Lower leg skin (tissue), 4 donors: ENCODE results near the gene SRD5A1. TPM values are rescaled to one million over a fixed set of nuclear protein-coding genes. Genes with fewer than 3 reads are reported as not detected.

Experiments used
- DNase-seq, 2 donors: peaks; one replicate each; pipeline ENCODE4 v3.0.0-alpha.2; 2019; ENCODE audit warnings: low spot score in 2 of 2
- H3K4me3 ChIP-seq: fragments of 200-600 bp; sonication (generic); 2 replicates; pipeline ENCODE4 v1.5.1; 2017; ENCODE audit warnings: mild to moderate bottlenecking, low read depth; ENCODE audit not compliant: poor library complexity, severe bottlenecking
- CTCF ChIP-seq, 3 donors: fragments of 450-650 bp; IDR thresholded peaks; one replicate each; pipeline ENCODE4 v1.5.1; 2016; ENCODE audit warnings: antibody characterized with exemption in 3 of 3, mild to moderate bottlenecking in 3 of 3, moderate library complexity in 2 of 3
- POLR2A ChIP-seq, 2 donors: fragments of 450-650 bp; IDR thresholded peaks; one replicate each; pipeline ENCODE4 v1.6.1; 2016 to 2017; ENCODE audit warnings: antibody characterized with exemption in 2 of 2, mild to moderate bottlenecking in 1 of 2, moderate library complexity in 1 of 2
- WGBS, 2 donors: methylation state at CpG; one replicate each; pipeline ENCODE4 v1.1.5; 2018; 5-methylcytosine and 5-hydroxymethylcytosine counted together
- intact Hi-C: fragments of 100-400 bp; cut with DNase I; formaldehyde crosslinking; loops from one replicate; pipeline ENCODE4 v1.15.0; 2023; ENCODE audit warnings: low total_unique reads
- total RNA-seq, 4 donors: library from RNA; depleted of rRNA; stranded (reverse); fragments of >200 nt; gene quantifications; one replicate each; pipeline ENCODE4 v1.1.0, GENCODE V29; 2016

The SRD5A1 gene
- total RNA-seq, 4 donors from 2014 or later, result 83.1 to 155 (median 98.4) TPM

DNA sequence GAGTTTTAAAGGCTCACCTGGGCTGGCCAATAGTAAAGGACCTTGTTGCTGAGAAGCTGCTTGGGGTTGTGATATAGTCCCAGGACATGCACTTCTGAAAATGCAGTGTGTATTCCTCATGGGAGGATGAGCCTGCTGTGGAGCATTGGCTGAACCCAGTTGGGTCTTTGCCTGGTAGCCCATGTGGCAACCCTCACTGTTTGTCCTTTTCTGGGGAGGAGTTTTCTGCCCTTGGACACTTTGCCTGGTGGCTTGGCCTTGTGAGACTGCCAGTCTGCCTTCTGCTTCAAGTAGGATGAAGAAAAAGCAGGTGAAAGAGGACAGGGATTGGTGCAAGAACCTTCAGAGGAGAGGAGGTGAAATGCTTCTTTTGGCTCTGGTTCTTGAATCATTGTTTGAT is 84.0 kb downstream of the SRD5A1 start:
- TF ChIP-seq POLR2A (IDR thresholded peaks at IDR 0.05) (no peak), CTCF (IDR thresholded peaks at IDR 0.05) (no peak)
- intact Hi-C loops, result no loop called here
- peak in 1 of 2 donors; percentile 48 for DNase-seq
- no peak overlapping the region for H3K4me3 ChIP-seq

- 51 to 59% methylated on average over 4 of the region's 4 CpGs for WGBS, 2 donors
- H3K4me3 ChIP-seq, result no peak overlapping the region
- no peak for TF ChIP-seq POLR2A (IDR thresholded peaks at IDR 0.05)
- no peak for TF ChIP-seq CTCF (IDR thresholded peaks at IDR 0.05)
- DNase-seq, result peak in 1 of 2 donors; percentile 54
- intact Hi-C loops, result no loop called here
Measured at GRCh38 chr5:6717687-6718086, 84.4 kb downstream of the SRD5A1 start.

- no peak overlapping the region for H3K4me3 ChIP-seq
Measured at GRCh38 chr5:6718161-6718681, 85.0 kb downstream of the SRD5A1 start.

GRCh38 chr5:6718718-6719117 is 85.5 kb downstream of the SRD5A1 start:
- no peak overlapping the region for H3K4me3 ChIP-seq
- WGBS, 2 donors, result 44 to 65% methylated on average over 5 of the region's 5 CpGs
- no peak for TF ChIP-seq POLR2A (IDR thresholded peaks at IDR 0.05)
- TF ChIP-seq CTCF (IDR thresholded peaks at IDR 0.05), result no peak
- DNase-seq, result no peak
- intact Hi-C loops, result no loop called here

More at GRCh38 chr5:6718161-6718681, 85.0 kb downstream of the SRD5A1 start:
- intact Hi-C loops, result no loop called here
- DNase-seq, result peak in 1 of 2 donors; percentile 58
- no peak for TF ChIP-seq CTCF (IDR thresholded peaks at IDR 0.05)
- no peak for TF ChIP-seq POLR2A (IDR thresholded peaks at IDR 0.05)
- WGBS, 2 donors, result 72 to 76% methylated on average over 14 of the region's 14 CpGs

DNA sequence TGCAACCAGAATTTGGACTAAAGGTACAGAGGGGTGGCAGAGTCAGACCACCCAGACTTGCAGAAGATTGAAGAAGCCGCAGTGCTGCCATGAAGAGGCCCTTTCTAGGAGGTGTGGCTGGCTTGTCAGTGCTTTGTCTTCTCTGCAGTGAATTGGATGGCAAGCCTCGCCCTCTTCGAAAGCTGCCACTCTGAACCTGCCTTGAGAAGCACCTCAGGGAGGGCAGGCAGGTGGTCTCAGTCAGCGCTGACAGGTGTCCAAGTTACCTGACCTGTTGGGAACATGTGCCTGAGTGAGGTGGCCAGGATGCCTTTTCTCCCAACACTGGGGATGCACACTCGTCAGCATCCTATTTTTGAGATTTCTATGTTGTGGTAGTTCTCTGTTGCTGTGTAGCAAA is 86.2 kb downstream of the SRD5A1 start:
- intact Hi-C loops, result no loop called here
- WGBS, 2 donors, result 84 to 89% methylated on average over 3 to 5 of the region's 5 CpGs
- TF ChIP-seq CTCF (IDR thresholded peaks at IDR 0.05), result no peak
- no peak for TF ChIP-seq POLR2A (IDR thresholded peaks at IDR 0.05)
- no peak overlapping the region for H3K4me3 ChIP-seq
- peak in 1 of 2 donors; percentile 56 for DNase-seq
